Keratinocyte (primary cell): ENCODE measurements around the gene KLF11.

ENCODE experiments used
- EZH2 ChIP-seq: IDR thresholded peaks from one replicate; pipeline ENCODE4 v1.6.1; 2012; ENCODE audit warnings: inconsistent platforms, mild to moderate bottlenecking, low read length, moderate library complexity
- TF ChIP-seq, protein P1 (sequence below), 3 experiments: IDR thresholded peaks in 1 of 3; conservative IDR thresholded peaks in 1 of 3; optimal IDR thresholded peaks in 1 of 3; 2 replicates in 2 of 3; 3 replicates in 1 of 3; pipeline versions ENCODE3 to v1.5.1; 2011; ENCODE audit warnings: low read length in 3 of 3, mild to moderate bottlenecking in 3 of 3, moderate library complexity in 2 of 3, control low read depth in 1 of 3, inconsistent platforms in 1 of 3; ENCODE audit not compliant: insufficient read depth in 2 of 3; ENCODE audit errors: extremely low read depth in 1 of 3

GRCh38 chr2:10033251-10034006 is 9.9 kb upstream of the KLF11 start:
- no peak for TF ChIP-seq EZH2
- TF ChIP-seq, protein P1, sequence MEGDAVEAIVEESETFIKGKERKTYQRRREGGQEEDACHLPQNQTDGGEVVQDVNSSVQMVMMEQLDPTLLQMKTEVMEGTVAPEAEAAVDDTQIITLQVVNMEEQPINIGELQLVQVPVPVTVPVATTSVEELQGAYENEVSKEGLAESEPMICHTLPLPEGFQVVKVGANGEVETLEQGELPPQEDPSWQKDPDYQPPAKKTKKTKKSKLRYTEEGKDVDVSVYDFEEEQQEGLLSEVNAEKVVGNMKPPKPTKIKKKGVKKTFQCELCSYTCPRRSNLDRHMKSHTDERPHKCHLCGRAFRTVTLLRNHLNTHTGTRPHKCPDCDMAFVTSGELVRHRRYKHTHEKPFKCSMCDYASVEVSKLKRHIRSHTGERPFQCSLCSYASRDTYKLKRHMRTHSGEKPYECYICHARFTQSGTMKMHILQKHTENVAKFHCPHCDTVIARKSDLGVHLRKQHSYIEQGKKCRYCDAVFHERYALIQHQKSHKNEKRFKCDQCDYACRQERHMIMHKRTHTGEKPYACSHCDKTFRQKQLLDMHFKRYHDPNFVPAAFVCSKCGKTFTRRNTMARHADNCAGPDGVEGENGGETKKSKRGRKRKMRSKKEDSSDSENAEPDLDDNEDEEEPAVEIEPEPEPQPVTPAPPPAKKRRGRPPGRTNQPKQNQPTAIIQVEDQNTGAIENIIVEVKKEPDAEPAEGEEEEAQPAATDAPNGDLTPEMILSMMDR (optimal IDR thresholded peaks at IDR 0.05 in 1 of 3, IDR thresholded peaks at IDR 0.05 in 1 of 3, conservative IDR thresholded peaks at IDR 0.05 in 1 of 3; ENCODE audit: extremely low read depth in 1 of 3, insufficient read depth in 2 of 3, low read length in 3 of 3): no peak
